Measurements from ENCODE around the gene ANKRD34A.

DNA sequence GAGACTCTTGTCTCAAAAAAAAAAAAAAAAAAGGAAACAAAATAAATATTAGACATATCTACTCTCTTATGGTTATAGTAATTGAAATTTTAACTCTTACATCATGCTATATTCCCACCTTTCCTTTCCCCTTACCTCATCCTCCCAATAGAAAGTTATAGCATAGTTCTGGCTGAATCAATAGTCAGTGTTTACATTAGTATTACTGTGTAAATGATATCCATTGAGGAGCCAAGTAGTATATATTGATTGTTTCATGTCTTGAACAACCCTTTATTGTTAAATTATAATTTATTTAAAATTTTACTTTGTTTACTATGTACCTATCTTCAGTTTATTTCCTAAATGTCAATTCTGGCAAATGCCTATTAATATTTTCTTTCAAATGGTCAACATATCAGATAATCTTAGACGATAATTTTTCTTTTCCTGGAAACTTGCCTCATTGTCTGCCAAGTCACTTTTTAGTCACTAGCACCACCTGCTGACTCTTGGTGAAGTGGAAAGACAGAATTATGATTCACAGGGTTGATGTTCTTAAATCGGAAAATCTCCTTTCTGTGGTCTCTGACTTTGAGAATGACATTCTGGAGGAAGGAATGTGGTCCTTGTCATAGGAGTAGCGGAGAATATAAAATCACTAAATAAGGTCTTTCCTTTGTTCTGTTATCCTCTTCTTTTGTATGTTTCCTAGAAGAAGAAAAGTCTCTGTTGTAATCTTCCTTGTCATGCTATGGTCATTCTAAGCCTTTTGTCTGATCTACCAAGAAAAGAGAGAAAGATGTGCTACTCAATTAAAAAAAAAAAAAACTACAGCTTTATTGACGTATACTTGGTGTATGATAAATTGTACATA is 48.6 kb upstream of the ANKRD34A start:
- TF ChIP-seq EZH2 (IDR thresholded peaks at IDR 0.05; ENCODE audit: low read depth, low read length, severe bottlenecking): no peak
- no peak for TF ChIP-seq NRF1 (IDR thresholded peaks at IDR 0.05; ENCODE audit: low read depth, low read length)
- TF ChIP-seq BACH1 (IDR thresholded peaks at IDR 0.05; ENCODE audit: low read length): no peak
- TF ChIP-seq, protein P1, sequence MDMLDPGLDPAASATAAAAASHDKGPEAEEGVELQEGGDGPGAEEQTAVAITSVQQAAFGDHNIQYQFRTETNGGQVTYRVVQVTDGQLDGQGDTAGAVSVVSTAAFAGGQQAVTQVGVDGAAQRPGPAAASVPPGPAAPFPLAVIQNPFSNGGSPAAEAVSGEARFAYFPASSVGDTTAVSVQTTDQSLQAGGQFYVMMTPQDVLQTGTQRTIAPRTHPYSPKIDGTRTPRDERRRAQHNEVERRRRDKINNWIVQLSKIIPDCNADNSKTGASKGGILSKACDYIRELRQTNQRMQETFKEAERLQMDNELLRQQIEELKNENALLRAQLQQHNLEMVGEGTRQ (IDR thresholded peaks at IDR 0.05; ENCODE audit: low read length): no peak
- TF ChIP-seq, protein P2, sequence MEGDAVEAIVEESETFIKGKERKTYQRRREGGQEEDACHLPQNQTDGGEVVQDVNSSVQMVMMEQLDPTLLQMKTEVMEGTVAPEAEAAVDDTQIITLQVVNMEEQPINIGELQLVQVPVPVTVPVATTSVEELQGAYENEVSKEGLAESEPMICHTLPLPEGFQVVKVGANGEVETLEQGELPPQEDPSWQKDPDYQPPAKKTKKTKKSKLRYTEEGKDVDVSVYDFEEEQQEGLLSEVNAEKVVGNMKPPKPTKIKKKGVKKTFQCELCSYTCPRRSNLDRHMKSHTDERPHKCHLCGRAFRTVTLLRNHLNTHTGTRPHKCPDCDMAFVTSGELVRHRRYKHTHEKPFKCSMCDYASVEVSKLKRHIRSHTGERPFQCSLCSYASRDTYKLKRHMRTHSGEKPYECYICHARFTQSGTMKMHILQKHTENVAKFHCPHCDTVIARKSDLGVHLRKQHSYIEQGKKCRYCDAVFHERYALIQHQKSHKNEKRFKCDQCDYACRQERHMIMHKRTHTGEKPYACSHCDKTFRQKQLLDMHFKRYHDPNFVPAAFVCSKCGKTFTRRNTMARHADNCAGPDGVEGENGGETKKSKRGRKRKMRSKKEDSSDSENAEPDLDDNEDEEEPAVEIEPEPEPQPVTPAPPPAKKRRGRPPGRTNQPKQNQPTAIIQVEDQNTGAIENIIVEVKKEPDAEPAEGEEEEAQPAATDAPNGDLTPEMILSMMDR (IDR thresholded peaks at IDR 0.05; ENCODE audit: control extremely low read depth in 1 of 3, insufficient read depth in 1 of 3, low read depth in 1 of 3, low read length in 3 of 3): peak in 2 of 3 experiments; percentile 65 to 72; a peak in 3 of 4 replicates
- no peak for TF ChIP-seq EGR1 (IDR thresholded peaks at IDR 0.05; ENCODE audit: borderline replicate concordance, low read depth, low read length)
- no peak for TF ChIP-seq POLR2A (IDR thresholded peaks at IDR 0.05; ENCODE audit: control extremely low read depth in 1 of 2, low read depth in 2 of 2, low read length in 2 of 2)
- no peak for TF ChIP-seq SP2 (IDR thresholded peaks at IDR 0.05; ENCODE audit: low read length)
- peak; percentile 87 to 91 for TF ChIP-seq RAD21 (IDR thresholded peaks at IDR 0.05 in 1 of 2, conservative IDR thresholded peaks at IDR 0.05 in 1 of 2; ENCODE audit: low read depth in 2 of 2, low read length in 2 of 2)
- no peak for TF ChIP-seq POLR2AphosphoS5 (IDR thresholded peaks at IDR 0.05; ENCODE audit: low read depth, low read length)
- TF ChIP-seq JUND (IDR thresholded peaks at IDR 0.05; ENCODE audit: low read length): peak; percentile 37; the same call in 1 of the 2 replicates

Measured in H1 (cell line).